Mesenchymal stem cell (in vitro differentiated cells and primary cell): ENCODE data around the gene FBXO39.
A peak's percentile ranks its signal among the peaks of the same experiment; 100 is the strongest.
"Not testable (repeated sequence)": the region's sequence is repeated elsewhere in the genome, so short reads cannot be mapped to it uniquely, and the experiment has no call there.

Experiments used
- DNase-seq: peaks from one replicate; pipeline ENCODE4 v3.0.0-alpha.2; 2013
- H2AFZ ChIP-seq: one replicate; pipeline ENCODE4 v1.6.1; 2013; ENCODE audit warnings: low read depth, mild to moderate bottlenecking, control low read depth, inconsistent platforms, low read length, moderate library complexity
- H2AK5ac ChIP-seq: 2 replicates; pipeline ENCODE4 v1.6.1; 2013; ENCODE audit warnings: low read length, moderate library complexity, mild to moderate bottlenecking, inconsistent platforms; ENCODE audit not compliant: severe bottlenecking
- H2BK120ac ChIP-seq: one replicate; pipeline ENCODE4 v1.6.1; 2013; ENCODE audit warnings: low read depth, mild to moderate bottlenecking, inconsistent platforms, low read length, moderate library complexity
- H2BK12ac ChIP-seq, 2 experiments: one replicate each; pipeline ENCODE4 v1.6.1; 2013; ENCODE audit warnings: inconsistent platforms in 2 of 2, low read length in 2 of 2, mild to moderate bottlenecking in 2 of 2, moderate library complexity in 2 of 2, control low read depth in 1 of 2
- H2BK15ac ChIP-seq: one replicate; pipeline ENCODE4 v1.6.1; 2013; ENCODE audit warnings: mild to moderate bottlenecking, low read depth, inconsistent platforms; ENCODE audit not compliant: poor library complexity, severe bottlenecking
- H2BK5ac ChIP-seq: 2 replicates; pipeline ENCODE4 v1.6.1; 2013; ENCODE audit warnings: low read depth, mild to moderate bottlenecking, low read length, control low read depth, inconsistent platforms; ENCODE audit not compliant: poor library complexity, severe bottlenecking
- H3K14ac ChIP-seq, 2 experiments: one replicate each; pipeline ENCODE4 v1.6.1; 2013; ENCODE audit warnings: inconsistent platforms in 2 of 2, low read length in 2 of 2, control low read depth in 1 of 2, mild to moderate bottlenecking in 1 of 2, moderate library complexity in 1 of 2
- H3K18ac ChIP-seq, 2 experiments: one replicate each; pipeline ENCODE4 v1.6.1; 2013; ENCODE audit warnings: inconsistent platforms in 2 of 2, low read length in 2 of 2, control low read depth in 1 of 2, low read depth in 1 of 2, mild to moderate bottlenecking in 1 of 2
- H3K23ac ChIP-seq, 2 experiments: one replicate each; pipeline ENCODE4 v1.6.1; 2013; ENCODE audit warnings: inconsistent platforms in 2 of 2, low read length in 2 of 2, mild to moderate bottlenecking in 2 of 2, moderate library complexity in 2 of 2, control low read depth in 1 of 2
- H3K27ac ChIP-seq: 2 replicates; pipeline ENCODE4 v1.5.1; 2013; ENCODE audit warnings: mild to moderate bottlenecking, moderate library complexity, low read length, control low read depth, inconsistent platforms; ENCODE audit not compliant: poor library complexity, severe bottlenecking
- H3K27me3 ChIP-seq, 2 experiments: 2 replicates each; pipeline versions ENCODE4 v1.6.1 to v1.7.0; 2013; ENCODE audit warnings: low read length in 2 of 2, mild to moderate bottlenecking in 2 of 2, moderate library complexity in 2 of 2, control low read depth in 1 of 2, inconsistent platforms in 1 of 2; ENCODE audit not compliant: control insufficient read depth in 1 of 2, insufficient read depth in 1 of 2
- H3K36me3 ChIP-seq, 2 experiments: 2 replicates each; pipeline versions ENCODE4 v1.6.1 to v1.7.0; 2013; ENCODE audit warnings: low read length in 2 of 2, control low read depth in 1 of 2, inconsistent platforms in 1 of 2, low read depth in 1 of 2, mild to moderate bottlenecking in 1 of 2; ENCODE audit not compliant: insufficient read depth in 2 of 2, control insufficient read depth in 1 of 2
- H3K4ac ChIP-seq, 2 experiments: one replicate each; pipeline ENCODE4 v1.6.1; 2013; ENCODE audit warnings: inconsistent platforms in 2 of 2, low read length in 2 of 2, mild to moderate bottlenecking in 2 of 2, moderate library complexity in 2 of 2, control low read depth in 1 of 2, low read depth in 1 of 2
- H3K4me1 ChIP-seq: 2 replicates; pipeline ENCODE4 v1.6.1; 2013; ENCODE audit warnings: low read depth, low read length, control low read depth; ENCODE audit not compliant: control insufficient read depth, insufficient read depth
- H3K4me2 ChIP-seq: 2 replicates; pipeline ENCODE4 v1.6.1; 2013; ENCODE audit warnings: low read length, mild to moderate bottlenecking, inconsistent platforms; ENCODE audit not compliant: poor library complexity, severe bottlenecking
- H3K4me3 ChIP-seq, 2 experiments: 2 replicates each; pipeline versions ENCODE4 v1.5.1 to v1.7.0; 2013; ENCODE audit warnings: low read length in 2 of 2, mild to moderate bottlenecking in 2 of 2, control low read depth in 1 of 2, low read depth in 1 of 2; ENCODE audit not compliant: insufficient read depth in 1 of 2
- H3K79me1 ChIP-seq: replicated peaks from 2 replicates; pipeline ENCODE4 v1.6.1; 2013; ENCODE audit warnings: mild to moderate bottlenecking, control low read depth, low read length, inconsistent platforms; ENCODE audit not compliant: poor library complexity, severe bottlenecking
- H3K9ac ChIP-seq: 2 replicates; pipeline ENCODE4 v1.7.0; 2013; ENCODE audit warnings: mild to moderate bottlenecking, low read length, moderate library complexity
- H3K9me3 ChIP-seq: 2 replicates; pipeline ENCODE4 v1.7.0; 2013; ENCODE audit warnings: mild to moderate bottlenecking, low read length; ENCODE audit not compliant: control insufficient read depth
- H4K8ac ChIP-seq: one replicate; pipeline ENCODE4 v1.6.1; 2013; ENCODE audit warnings: inconsistent platforms, mild to moderate bottlenecking, low read length, moderate library complexity
- H4K91ac ChIP-seq: one replicate; pipeline ENCODE4 v1.6.1; 2013; ENCODE audit warnings: mild to moderate bottlenecking, low read length, inconsistent platforms
- WGBS: methylation state at CpG from one replicate; pipeline ENCODE4 v1.1.7; 2013; ENCODE audit warnings: mixed read lengths; 5-methylcytosine and 5-hydroxymethylcytosine counted together

FBXO39 gene

GRCh38 chr17:6816368-6816767 is 40.4 kb downstream of the FBXO39 start:
- WGBS = 86% methylated on average over 2 of the region's 3 CpGs
- not testable (repeated sequence) for H3K36me3 ChIP-seq, H2BK12ac ChIP-seq, H2AK5ac ChIP-seq, H4K91ac ChIP-seq, H3K9me3 ChIP-seq, H2BK120ac ChIP-seq, H3K18ac ChIP-seq, H2AFZ ChIP-seq, H3K27ac ChIP-seq, H3K79me1 ChIP-seq, H4K8ac ChIP-seq, H3K4me3 ChIP-seq, H3K23ac ChIP-seq, H2BK15ac ChIP-seq, H3K9ac ChIP-seq, H3K14ac ChIP-seq, DNase-seq, H2BK5ac ChIP-seq, H3K4me2 ChIP-seq, H3K4me1 ChIP-seq, H3K4ac ChIP-seq
- H3K27me3 ChIP-seq = peaks cover 0 to 41% of the 10 kb centered on the region in 2 experiments

- Histone ChIP-seq H3K79me1 (no peaks in the 10 kb centered on the region), H3K9ac (no peak overlapping the region), H2BK15ac (no peak overlapping the region), H3K4me2 (no peak overlapping the region), H2BK12ac (no peak overlapping the region), H3K14ac (no peak overlapping the region), H3K4me3 (no peak overlapping the region), H3K4ac (no peak overlapping the region), H2AFZ (no peak overlapping the region), H2BK120ac (no peak overlapping the region), H3K27me3 (peaks cover 0 to 22% of the 10 kb centered on the region in 2 experiments), H3K18ac (no peak overlapping the region), H3K9me3 (no peaks in the 10 kb centered on the region), H2AK5ac (no peak overlapping the region), H4K8ac (no peak overlapping the region), H3K23ac (no peak overlapping the region), H2BK5ac (no peak overlapping the region), H4K91ac (no peak overlapping the region), H3K4me1 (no peaks in the 10 kb centered on the region), H3K36me3 (no peaks in the 10 kb centered on the region), H3K27ac (no peak overlapping the region)
- no peak for DNase-seq
- WGBS = 93% methylated on average over 3 of the region's 3 CpGs
Measured at GRCh38 chr17:6818938-6819337, 42.9 kb downstream of the FBXO39 start.

- Histone ChIP-seq H2AFZ (no peak overlapping the region), H3K79me1 (no peaks in the 10 kb centered on the region), H2AK5ac (no peak overlapping the region), H3K9me3 (no peaks in the 10 kb centered on the region), H2BK12ac (no peak overlapping the region), H3K27ac (no peak overlapping the region), H3K9ac (peak overlapping the region; percentile 31), H4K8ac (no peak overlapping the region), H3K4me3 (no peak overlapping the region), H3K18ac (no peak overlapping the region), H2BK5ac (no peak overlapping the region), H3K23ac (no peak overlapping the region), H2BK15ac (no peak overlapping the region), H2BK120ac (no peak overlapping the region), H3K14ac (no peak overlapping the region), H3K27me3 (peaks cover 0 to 6% of the 10 kb centered on the region in 2 experiments), H3K4me2 (no peak overlapping the region), H3K4me1 (no peaks in the 10 kb centered on the region), H3K4ac (no peak overlapping the region), H3K36me3 (no peaks in the 10 kb centered on the region), H4K91ac (no peak overlapping the region)
- DNase-seq = peak; percentile 57
Measured at GRCh38 chr17:6823011-6823442, 47.0 kb downstream of the FBXO39 start.

- Histone ChIP-seq H3K27me3 (peaks cover 20 to 60% of the 10 kb centered on the region in 2 experiments), H4K8ac (no peak overlapping the region), H3K23ac (no peak overlapping the region), H3K18ac (no peak overlapping the region), H2BK120ac (no peak overlapping the region), H2AK5ac (no peak overlapping the region), H3K36me3 (no peaks in the 10 kb centered on the region), H2BK12ac (no peak overlapping the region), H3K4me2 (no peak overlapping the region), H3K27ac (no peak overlapping the region), H2AFZ (no peak overlapping the region), H3K9me3 (no peaks in the 10 kb centered on the region), H3K79me1 (no peaks in the 10 kb centered on the region), H2BK15ac (no peak overlapping the region), H2BK5ac (no peak overlapping the region), H3K9ac (no peak overlapping the region), H3K4me1 (peaks cover 5% of the 10 kb centered on the region), H3K14ac (no peak overlapping the region), H3K4ac (no peak overlapping the region), H4K91ac (no peak overlapping the region), H3K4me3 (no peak overlapping the region)
- whole genome bisulfite sequencing = 77% methylated on average over 6 of the region's 7 CpGs
- DNase-seq = no peak
Measured at GRCh38 chr17:6830383-6830986, 54.5 kb downstream of the FBXO39 start.
